Measurements from ENCODE around the gene PCBP3. TPM values are rescaled to one million over a fixed set of nuclear protein-coding genes. Genes with fewer than 3 reads are reported as not detected.

PCBP3 gene
- total and polyA plus RNA-seq, 2 of the 13 experiments (the other 11 are each of a cell fraction or from before 2014, with no cell fraction given) = not detected

DNA sequence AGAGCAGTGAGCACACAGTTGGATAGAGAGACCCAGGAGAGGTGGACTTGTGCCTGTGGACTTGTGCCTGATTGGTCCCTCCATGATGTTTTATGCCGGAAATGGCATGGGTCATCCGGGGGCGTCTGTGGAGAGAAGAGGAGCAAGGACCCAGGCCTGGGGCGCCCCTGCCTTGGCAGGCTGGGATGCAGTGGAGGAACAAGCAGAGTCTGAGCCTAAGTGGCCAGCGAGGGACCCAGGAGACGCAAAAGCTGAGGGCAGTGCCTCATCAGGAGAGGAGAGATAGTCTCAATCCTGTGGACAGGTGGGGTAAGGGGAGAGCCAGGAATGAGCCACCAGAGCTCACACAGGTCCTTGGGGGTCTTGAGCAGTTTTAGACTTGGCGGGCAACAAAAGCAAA lies 146.9 kb downstream of the PCBP3 start:
- no peak overlapping the region for H3K4me3 ChIP-seq (replicated peaks in 1 of 3; ENCODE audit: insufficient read depth in 1 of 3, low read depth in 2 of 3, low read length in 3 of 3)
- CTCF ChIA-PET (ENCODE audit: low intra/inter-chr PET ratio, low total read pairs) = no interaction called here
- H3K27me3 ChIP-seq (ENCODE audit: control insufficient read depth in 1 of 2, insufficient read depth in 2 of 2, low read length in 2 of 2) = peaks cover 5 to 50% of the 10 kb centered on the region in 2 experiments; a peak in 4 of 5 replicates
- FAIRE-seq (no peak), DNase-seq (ENCODE audit: low spot score) (no peak), ATAC-seq (no peak)
- H3K79me2 ChIP-seq (ENCODE audit: insufficient read depth, low read length) = no peaks in the 10 kb centered on the region
- POLR2A ChIA-PET = no interaction called here
- H4K20me1 ChIP-seq (ENCODE audit: insufficient read depth, low read length) = no peaks in the 10 kb centered on the region
- intact Hi-C loops (cut with micrococcal nuclease; ENCODE audit: unreplicated experiment) = no loop called here
- H3K36me3 ChIP-seq (replicated peaks in 1 of 2; ENCODE audit: control insufficient read depth in 1 of 2, insufficient read depth in 2 of 2, low read length in 2 of 2) = no peaks in the 10 kb centered on the region
- H3K27ac ChIP-seq (ENCODE audit: extremely low read length, insufficient read depth, low read length) = no peak overlapping the region
- H3K4me1 ChIP-seq (ENCODE audit: insufficient read depth, low read length) = peaks cover 17% of the 10 kb centered on the region
- 2% methylated on average over 3 of the region's 7 CpGs for WGBS (ENCODE audit: low lambda C conversion rate)
- no peak overlapping the region for H2AFZ ChIP-seq (ENCODE audit: low read length)
- no TSS peak for BruUV-seq (replicated peaks)
- no peak overlapping the region for H3K9ac ChIP-seq (ENCODE audit: insufficient read depth, low read depth, low read length)
- H3K4me2 ChIP-seq (ENCODE audit: low read depth, low read length) = no peak overlapping the region
- in situ Hi-C loops (cut with HindIII; ENCODE audit: extremely low pct_ligation_motif_present, low pct_unique_long_range_greater_than_20kb) = no loop called here
- H3K9me3 ChIP-seq (ENCODE audit: low read length) = no peaks in the 10 kb centered on the region
- TF ChIP-seq MTF1 (CRISPR knock-in tag; IDR thresholded peaks at IDR 0.05) (no peak), ZNF484 (CRISPR knock-in tag; IDR thresholded peaks at IDR 0.05; ENCODE audit: borderline replicate concordance, low read depth) (no peak), ZFP90 (CRISPR knock-in tag; IDR thresholded peaks at IDR 0.05; ENCODE audit: borderline replicate concordance) (no peak), ZNF773 (CRISPR knock-in tag; IDR thresholded peaks at IDR 0.05; ENCODE audit: borderline replicate concordance) (no peak), ZNF143 (CRISPR knock-in tag; IDR thresholded peaks at IDR 0.05) (no peak), ATAD3A (CRISPR knock-in tag; IDR thresholded peaks at IDR 0.05) (no peak), KDM3A (CRISPR knock-in tag; IDR thresholded peaks at IDR 0.05; ENCODE audit: low read depth) (no peak), XBP1 (CRISPR knock-in tag; IDR thresholded peaks at IDR 0.05) (no peak)
- TF ChIP-seq, protein P1, sequence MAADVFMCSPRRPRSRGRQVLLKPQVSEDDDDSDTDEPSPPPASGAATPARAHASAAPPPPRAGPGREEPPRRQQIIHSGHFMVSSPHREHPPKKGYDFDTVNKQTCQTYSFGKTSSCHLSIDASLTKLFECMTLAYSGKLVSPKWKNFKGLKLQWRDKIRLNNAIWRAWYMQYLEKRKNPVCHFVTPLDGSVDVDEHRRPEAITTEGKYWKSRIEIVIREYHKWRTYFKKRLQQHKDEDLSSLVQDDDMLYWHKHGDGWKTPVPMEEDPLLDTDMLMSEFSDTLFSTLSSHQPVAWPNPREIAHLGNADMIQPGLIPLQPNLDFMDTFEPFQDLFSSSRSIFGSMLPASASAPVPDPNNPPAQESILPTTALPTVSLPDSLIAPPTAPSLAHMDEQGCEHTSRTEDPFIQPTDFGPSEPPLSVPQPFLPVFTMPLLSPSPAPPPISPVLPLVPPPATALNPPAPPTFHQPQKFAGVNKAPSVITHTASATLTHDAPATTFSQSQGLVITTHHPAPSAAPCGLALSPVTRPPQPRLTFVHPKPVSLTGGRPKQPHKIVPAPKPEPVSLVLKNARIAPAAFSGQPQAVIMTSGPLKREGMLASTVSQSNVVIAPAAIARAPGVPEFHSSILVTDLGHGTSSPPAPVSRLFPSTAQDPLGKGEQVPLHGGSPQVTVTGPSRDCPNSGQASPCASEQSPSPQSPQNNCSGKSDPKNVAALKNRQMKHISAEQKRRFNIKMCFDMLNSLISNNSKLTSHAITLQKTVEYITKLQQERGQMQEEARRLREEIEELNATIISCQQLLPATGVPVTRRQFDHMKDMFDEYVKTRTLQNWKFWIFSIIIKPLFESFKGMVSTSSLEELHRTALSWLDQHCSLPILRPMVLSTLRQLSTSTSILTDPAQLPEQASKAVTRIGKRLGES (CRISPR knock-in tag; IDR thresholded peaks at IDR 0.05; ENCODE audit: borderline replicate concordance) = no peak
- TF ChIP-seq, protein P2, sequence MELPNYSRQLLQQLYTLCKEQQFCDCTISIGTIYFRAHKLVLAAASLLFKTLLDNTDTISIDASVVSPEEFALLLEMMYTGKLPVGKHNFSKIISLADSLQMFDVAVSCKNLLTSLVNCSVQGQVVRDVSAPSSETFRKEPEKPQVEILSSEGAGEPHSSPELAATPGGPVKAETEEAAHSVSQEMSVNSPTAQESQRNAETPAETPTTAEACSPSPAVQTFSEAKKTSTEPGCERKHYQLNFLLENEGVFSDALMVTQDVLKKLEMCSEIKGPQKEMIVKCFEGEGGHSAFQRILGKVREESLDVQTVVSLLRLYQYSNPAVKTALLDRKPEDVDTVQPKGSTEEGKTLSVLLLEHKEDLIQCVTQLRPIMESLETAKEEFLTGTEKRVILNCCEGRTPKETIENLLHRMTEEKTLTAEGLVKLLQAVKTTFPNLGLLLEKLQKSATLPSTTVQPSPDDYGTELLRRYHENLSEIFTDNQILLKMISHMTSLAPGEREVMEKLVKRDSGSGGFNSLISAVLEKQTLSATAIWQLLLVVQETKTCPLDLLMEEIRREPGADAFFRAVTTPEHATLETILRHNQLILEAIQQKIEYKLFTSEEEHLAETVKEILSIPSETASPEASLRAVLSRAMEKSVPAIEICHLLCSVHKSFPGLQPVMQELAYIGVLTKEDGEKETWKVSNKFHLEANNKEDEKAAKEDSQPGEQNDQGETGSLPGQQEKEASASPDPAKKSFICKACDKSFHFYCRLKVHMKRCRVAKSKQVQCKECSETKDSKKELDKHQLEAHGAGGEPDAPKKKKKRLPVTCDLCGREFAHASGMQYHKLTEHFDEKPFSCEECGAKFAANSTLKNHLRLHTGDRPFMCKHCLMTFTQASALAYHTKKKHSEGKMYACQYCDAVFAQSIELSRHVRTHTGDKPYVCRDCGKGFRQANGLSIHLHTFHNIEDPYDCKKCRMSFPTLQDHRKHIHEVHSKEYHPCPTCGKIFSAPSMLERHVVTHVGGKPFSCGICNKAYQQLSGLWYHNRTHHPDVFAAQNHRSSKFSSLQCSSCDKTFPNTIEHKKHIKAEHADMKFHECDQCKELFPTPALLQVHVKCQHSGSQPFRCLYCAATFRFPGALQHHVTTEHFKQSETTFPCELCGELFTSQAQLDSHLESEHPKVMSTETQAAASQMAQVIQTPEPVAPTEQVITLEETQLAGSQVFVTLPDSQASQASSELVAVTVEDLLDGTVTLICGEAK (IDR thresholded peaks at IDR 0.05) = no peak
- TF ChIP-seq, protein P2 (CRISPR knock-in tag; IDR thresholded peaks at IDR 0.05) = no peak
- TF ChIP-seq, protein P3, sequence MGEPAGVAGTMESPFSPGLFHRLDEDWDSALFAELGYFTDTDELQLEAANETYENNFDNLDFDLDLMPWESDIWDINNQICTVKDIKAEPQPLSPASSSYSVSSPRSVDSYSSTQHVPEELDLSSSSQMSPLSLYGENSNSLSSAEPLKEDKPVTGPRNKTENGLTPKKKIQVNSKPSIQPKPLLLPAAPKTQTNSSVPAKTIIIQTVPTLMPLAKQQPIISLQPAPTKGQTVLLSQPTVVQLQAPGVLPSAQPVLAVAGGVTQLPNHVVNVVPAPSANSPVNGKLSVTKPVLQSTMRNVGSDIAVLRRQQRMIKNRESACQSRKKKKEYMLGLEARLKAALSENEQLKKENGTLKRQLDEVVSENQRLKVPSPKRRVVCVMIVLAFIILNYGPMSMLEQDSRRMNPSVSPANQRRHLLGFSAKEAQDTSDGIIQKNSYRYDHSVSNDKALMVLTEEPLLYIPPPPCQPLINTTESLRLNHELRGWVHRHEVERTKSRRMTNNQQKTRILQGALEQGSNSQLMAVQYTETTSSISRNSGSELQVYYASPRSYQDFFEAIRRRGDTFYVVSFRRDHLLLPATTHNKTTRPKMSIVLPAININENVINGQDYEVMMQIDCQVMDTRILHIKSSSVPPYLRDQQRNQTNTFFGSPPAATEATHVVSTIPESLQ (CRISPR knock-in tag; conservative IDR thresholded peaks at IDR 0.05) = no peak

Data from HepG2 (cell line).